Endothelial cell of umbilical vein (primary cell): ENCODE measurements around the gene MAGI1. TPM values are rescaled to one million over a fixed set of nuclear protein-coding genes. Genes with fewer than 3 reads are reported as not detected.

Experiments
- BruUV-seq: library from RNA; stranded (reverse); fragments of 400-500 nt; replicated peaks from 2 replicates; lab custom pipeline; 2021; lab: Mats Ljungman, UMichigan
- CTCF ChIA-PET: fragments of 300-600, 350-600 bp; sonication (Branson Sonifier 250); formaldehyde crosslinking; loops from one replicate; lab custom pipeline; 2021; ENCODE audit warnings: antibody characterized with exemption, inconsistent platforms; lab: Charles Lee
- POLR2A ChIA-PET: fragments of 300-600, 350-600 bp; sonication (Branson Sonifier 250); formaldehyde crosslinking; loops from one replicate; lab custom pipeline; 2021; ENCODE audit warnings: antibody characterized with exemption, inconsistent platforms; lab: Charles Lee
- DNase-seq: peaks from one replicate; pipeline ENCODE4 v3.0.0-alpha.2; 2011; ENCODE audit warnings: low read depth, low spot score
- FAIRE-seq: peaks from 2 replicates; lab custom pipeline; 2011; peaks lifted over from hg19 to GRCh38; lab: Jason Lieb, UNC
- H2AFZ ChIP-seq: 2 replicates; pipeline ENCODE4 v1.6.0; 2012; ENCODE audit warnings: low read depth, low read length, control low read depth, inconsistent platforms
- H3K27ac ChIP-seq: 2 replicates; pipeline ENCODE4 v1.5.1; 2011; ENCODE audit warnings: low read depth, mild to moderate bottlenecking, control low read depth, low read length, moderate library complexity; ENCODE audit not compliant: insufficient read depth
- H3K27me3 ChIP-seq, 2 experiments: 2 replicates each; pipeline versions ENCODE4 v1.6.0 to v1.6.1; 2011; ENCODE audit warnings: low read length in 2 of 2, mixed read lengths in 1 of 2; ENCODE audit not compliant: control insufficient read depth in 2 of 2, insufficient read depth in 2 of 2
- H3K36me3 ChIP-seq, 2 experiments: 2 replicates in 1 of 2; 3 replicates in 1 of 2; pipeline ENCODE4 v1.5.1; 2011; ENCODE audit warnings: low read length in 2 of 2, mild to moderate bottlenecking in 1 of 2, moderate library complexity in 1 of 2; ENCODE audit not compliant: control insufficient read depth in 2 of 2, insufficient read depth in 2 of 2; ENCODE audit errors: extremely low read depth in 1 of 2
- H3K4me1 ChIP-seq: 3 replicates; pipeline ENCODE4 v1.5.1; 2011; ENCODE audit warnings: mild to moderate bottlenecking, low read length; ENCODE audit not compliant: control insufficient read depth, insufficient read depth; ENCODE audit errors: extremely low read depth
- H3K4me2 ChIP-seq: 2 replicates; pipeline ENCODE4 v1.6.1; 2011; ENCODE audit warnings: low read length, control low read depth, mixed read lengths; ENCODE audit not compliant: insufficient read depth
- H3K4me3 ChIP-seq, 3 experiments: fragments of 200-600 bp in 1 of 3; sonication (generic), shearing (Covaris generic) in 1 of 3; replicated peaks in 1 of 3; 2 replicates each; pipeline ENCODE4 v1.5.1; 2011 to 2016; ENCODE audit warnings: control low read depth in 3 of 3, low read length in 3 of 3, mild to moderate bottlenecking in 2 of 3, inconsistent platforms in 1 of 3, low read depth in 1 of 3, moderate library complexity in 1 of 3; ENCODE audit not compliant: insufficient read depth in 1 of 3
- H3K79me2 ChIP-seq: 2 replicates; pipeline ENCODE4 v1.6.0; 2012; ENCODE audit warnings: low read length, inconsistent platforms; ENCODE audit not compliant: control insufficient read depth, insufficient read depth
- H3K9ac ChIP-seq: replicated peaks from 2 replicates; pipeline ENCODE3; 2011; ENCODE audit warnings: low read length, control low read depth; ENCODE audit not compliant: insufficient read depth; ENCODE audit errors: extremely low read depth
- H3K9me1 ChIP-seq: replicated peaks from 3 replicates; pipeline ENCODE4 v1.6.0; 2011; ENCODE audit warnings: mild to moderate bottlenecking, low read length; ENCODE audit not compliant: control insufficient read depth, insufficient read depth; ENCODE audit errors: extremely low read depth
- H3K9me3 ChIP-seq: replicated peaks from 2 replicates; pipeline ENCODE4 v1.5.1; 2012; ENCODE audit warnings: low read length, inconsistent platforms; ENCODE audit not compliant: control insufficient read depth, insufficient read depth
- H4K20me1 ChIP-seq: replicated peaks from 2 replicates; pipeline ENCODE3; 2011; ENCODE audit warnings: mild to moderate bottlenecking, low read length; ENCODE audit not compliant: control insufficient read depth, insufficient read depth; ENCODE audit errors: extremely low read depth
- EZH2 ChIP-seq: IDR thresholded peaks from 2 replicates; pipeline ENCODE4 v1.6.1; 2012; ENCODE audit warnings: borderline replicate concordance, low read depth, mild to moderate bottlenecking, moderate library complexity, low read length, inconsistent platforms; ENCODE audit not compliant: severe bottlenecking
- FOS ChIP-seq: IDR thresholded peaks from 2 replicates; pipeline ENCODE4 v1.6.1; 2011; ENCODE audit warnings: mild to moderate bottlenecking, low read length, moderate library complexity, borderline replicate concordance; ENCODE audit not compliant: insufficient read depth
- GATA2 ChIP-seq: IDR thresholded peaks from 2 replicates; pipeline ENCODE4 v1.7.0; 2011; ENCODE audit warnings: low read depth, mild to moderate bottlenecking, moderate library complexity, mixed read lengths, low read length; ENCODE audit not compliant: insufficient read length, insufficient read depth
- JUN ChIP-seq: IDR thresholded peaks from 2 replicates; pipeline ENCODE4 v1.6.1; 2011; ENCODE audit warnings: borderline replicate concordance, low read depth; ENCODE audit not compliant: insufficient read length, insufficient read depth
- MAX ChIP-seq: IDR thresholded peaks from 2 replicates; pipeline ENCODE4 v1.6.1; 2011; ENCODE audit not compliant: insufficient read depth, insufficient read length
- MYC ChIP-seq: IDR thresholded peaks from one replicate; pipeline ENCODE4 v1.6.1; 2011; ENCODE audit warnings: mild to moderate bottlenecking, low read depth, low read length
- POLR2A ChIP-seq: IDR thresholded peaks from 2 replicates; pipeline ENCODE4 v1.6.1; 2012; ENCODE audit warnings: low read depth, mild to moderate bottlenecking, control low read depth, low read length
- POLR2AphosphoS5 ChIP-seq: IDR thresholded peaks from 2 replicates; pipeline ENCODE4 v1.6.1; 2012; ENCODE audit warnings: low read depth, mild to moderate bottlenecking, control low read depth, low read length, moderate library complexity; ENCODE audit not compliant: insufficient read depth
- dilution Hi-C: fragments of 300-500 bp; cut with MboI; formaldehyde crosslinking; loops from one replicate; pipeline ENCODE4 v1.15.0; 2019; ENCODE audit warnings: low sequenced_read_pairs; ENCODE audit not compliant: extremely low pct_ligation_motif_present
- intact Hi-C: fragments of 100-400 bp; cut with micrococcal nuclease; formaldehyde crosslinking; loops from one replicate; pipeline ENCODE4 v1.10.0; 2022
- polyA plus RNA-seq, 4 experiments: library from polyadenylated mRNA; depleted of rRNA in 3 of 4; stranded (reverse) in 3 of 4; unstranded in 1 of 4; fragments of >200 nt; gene quantifications; 2 replicates each; pipeline versions ENCODE4 v1.2.1 to v1.2.3, GENCODE V29; 2011 to 2012; ENCODE audit warnings: missing spikeins in 1 of 4
- total RNA-seq: library from RNA; stranded (reverse); gene quantifications from 2 replicates; pipeline ENCODE4 v1.2.3, GENCODE V29; 2021
- TF ChIP-seq, protein P1 (sequence below), 2 donors: IDR thresholded peaks; 1 replicate in 1 of 2; 2 replicates in 1 of 2; pipeline ENCODE4 v1.5.1; 2011; ENCODE audit warnings: low read length in 2 of 2, mild to moderate bottlenecking in 2 of 2, moderate library complexity in 2 of 2, control low read depth in 1 of 2, inconsistent platforms in 1 of 2, low read depth in 1 of 2; ENCODE audit not compliant: insufficient read depth in 1 of 2; ENCODE audit errors: extremely low read depth in 1 of 2

Gene MAGI1
- total and polyA plus RNA-seq, 2 donors (not counting 3 experiments of a cell fraction or from before 2014, with no cell fraction given) = 10.1 to 47.9 TPM

DNA sequence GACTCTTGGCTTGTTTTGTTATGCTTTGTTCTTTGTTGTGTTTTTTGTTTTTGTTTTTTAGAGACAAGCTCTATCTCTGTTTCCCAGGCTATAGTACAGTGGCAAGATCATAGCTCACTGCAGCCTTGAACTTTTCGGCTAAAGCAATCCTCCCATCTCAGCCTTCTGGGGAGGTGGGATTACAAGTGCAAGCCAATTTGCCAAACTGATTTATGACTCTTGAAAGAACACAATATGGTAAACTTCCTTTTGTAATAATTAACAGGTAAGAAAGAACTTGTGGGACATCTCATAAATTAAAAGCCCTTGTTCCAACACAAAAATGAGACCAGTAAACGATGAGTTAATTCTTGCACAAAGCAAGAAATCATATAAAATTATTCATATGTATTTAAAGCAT lies 476.3 kb downstream of the MAGI1 start:
- DNase-seq (no peak), FAIRE-seq (no peak)
- Histone ChIP-seq H3K27me3 (no peaks in the 10 kb centered on the region), H3K4me1 (no peaks in the 10 kb centered on the region), H3K9ac (no peak overlapping the region), H3K36me3 (no peaks in the 10 kb centered on the region), H3K27ac (no peak overlapping the region), H3K4me2 (no peak overlapping the region), H2AFZ (no peak overlapping the region), H4K20me1 (peaks cover 2% of the 10 kb centered on the region), H3K79me2 (no peaks in the 10 kb centered on the region), H3K9me3 (no peaks in the 10 kb centered on the region), H3K4me3 (no peak overlapping the region), H3K9me1 (no peaks in the 10 kb centered on the region)
- POLR2A ChIA-PET = no interaction called here
- CTCF ChIA-PET = no interaction called here
- intact Hi-C loops = no loop called here
- dilution Hi-C loops = no loop called here
- TF ChIP-seq EZH2 (no peak), POLR2A (no peak), MAX (no peak)
- TF ChIP-seq, protein P1, sequence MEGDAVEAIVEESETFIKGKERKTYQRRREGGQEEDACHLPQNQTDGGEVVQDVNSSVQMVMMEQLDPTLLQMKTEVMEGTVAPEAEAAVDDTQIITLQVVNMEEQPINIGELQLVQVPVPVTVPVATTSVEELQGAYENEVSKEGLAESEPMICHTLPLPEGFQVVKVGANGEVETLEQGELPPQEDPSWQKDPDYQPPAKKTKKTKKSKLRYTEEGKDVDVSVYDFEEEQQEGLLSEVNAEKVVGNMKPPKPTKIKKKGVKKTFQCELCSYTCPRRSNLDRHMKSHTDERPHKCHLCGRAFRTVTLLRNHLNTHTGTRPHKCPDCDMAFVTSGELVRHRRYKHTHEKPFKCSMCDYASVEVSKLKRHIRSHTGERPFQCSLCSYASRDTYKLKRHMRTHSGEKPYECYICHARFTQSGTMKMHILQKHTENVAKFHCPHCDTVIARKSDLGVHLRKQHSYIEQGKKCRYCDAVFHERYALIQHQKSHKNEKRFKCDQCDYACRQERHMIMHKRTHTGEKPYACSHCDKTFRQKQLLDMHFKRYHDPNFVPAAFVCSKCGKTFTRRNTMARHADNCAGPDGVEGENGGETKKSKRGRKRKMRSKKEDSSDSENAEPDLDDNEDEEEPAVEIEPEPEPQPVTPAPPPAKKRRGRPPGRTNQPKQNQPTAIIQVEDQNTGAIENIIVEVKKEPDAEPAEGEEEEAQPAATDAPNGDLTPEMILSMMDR (IDR thresholded peaks at IDR 0.05; ENCODE audit: extremely low read depth in 1 of 2, insufficient read depth in 1 of 2, low read depth in 1 of 2, low read length in 2 of 2) = no peak
- BruUV-seq = no TSS peak

DNA sequence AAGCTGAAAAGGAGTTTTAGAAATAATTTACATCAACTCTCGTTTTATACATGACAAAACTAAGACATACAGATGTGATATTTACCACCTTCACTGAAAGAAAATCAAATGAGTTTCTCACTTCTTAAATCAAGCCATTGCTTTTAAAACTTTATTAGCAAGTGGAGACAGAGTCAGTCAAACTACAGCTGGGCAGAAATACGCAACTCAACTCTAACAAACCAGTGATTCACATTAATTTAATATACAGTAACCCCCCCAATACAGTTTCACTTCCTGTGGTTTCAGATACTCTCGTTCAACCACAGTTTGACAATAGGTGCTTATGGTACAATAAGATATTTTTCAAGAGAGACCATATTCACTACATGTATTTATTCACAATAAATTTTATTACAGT lies 477.1 kb downstream of the MAGI1 start:
- Histone ChIP-seq H3K4me3 (no peak overlapping the region), H3K4me1 (peaks cover 2% of the 10 kb centered on the region), H3K79me2 (no peaks in the 10 kb centered on the region), H4K20me1 (peaks cover 2% of the 10 kb centered on the region), H3K9me1 (no peaks in the 10 kb centered on the region), H2AFZ (no peak overlapping the region), H3K4me2 (no peak overlapping the region), H3K27me3 (no peaks in the 10 kb centered on the region), H3K27ac (no peak overlapping the region), H3K9me3 (no peaks in the 10 kb centered on the region), H3K36me3 (no peaks in the 10 kb centered on the region), H3K9ac (no peak overlapping the region)
- no peak for TF ChIP-seq MYC
- TF ChIP-seq, protein P1 (IDR thresholded peaks at IDR 0.05; ENCODE audit: extremely low read depth in 1 of 2, insufficient read depth in 1 of 2, low read depth in 1 of 2, low read length in 2 of 2) = no peak
- no peak for TF ChIP-seq MAX
- TF ChIP-seq JUN = no peak
- no peak for TF ChIP-seq POLR2AphosphoS5
- no peak for TF ChIP-seq EZH2
- TF ChIP-seq GATA2 = no peak
- no peak for TF ChIP-seq POLR2A
- no peak for TF ChIP-seq FOS
- FAIRE-seq (no peak), DNase-seq (no peak)
- intact Hi-C loops (no loop called here), dilution Hi-C loops (no loop called here)
- CTCF ChIA-PET = interaction anchor here (0.9 to 1.3 kb wide), 2 partner anchors 9 to 12 kb away, joined by 3 to 4 read pairs; no protein-coding TSS in a partner anchor
- POLR2A ChIA-PET = no interaction called here
- no TSS peak for BruUV-seq
